ENCODE measurements around the gene P4HTM.

GRCh38 chr3:48997714-48998637 lies 7.9 kb downstream of the P4HTM start:
- TF ChIP-seq CTCF (conservative IDR thresholded peaks at IDR 0.05; ENCODE audit: low read depth, low read length) (no peak), FOS (IDR thresholded peaks at IDR 0.05; ENCODE audit: low read depth, low read length) (no peak), MXI1 (IDR thresholded peaks at IDR 0.05; ENCODE audit: borderline replicate concordance, low read depth, low read length) (no peak), RCOR1 (IDR thresholded peaks at IDR 0.05; ENCODE audit: insufficient replicate concordance, low read length) (no peak), POLR2A (IDR thresholded peaks at IDR 0.05; ENCODE audit: low read depth, low read length) (no peak), SMC3 (IDR thresholded peaks at IDR 0.05; ENCODE audit: low read depth, low read length) (no peak), CEBPB (IDR thresholded peaks at IDR 0.05; ENCODE audit: low read depth, low read length) (no peak)

Data from IMR-90 (cell line).